Stimulated activated CD8-positive, alpha-beta memory T cell treated with anti-CD3 and anti-CD28 coated beads, Interleukin-7, amount 100 ng/mL, for 24 hours (primary cell): ENCODE results near the gene MUS81.
"Not testable (repeated sequence)": the region's sequence is repeated elsewhere in the genome, so short reads cannot be mapped to it uniquely, and the experiment has no call there.

Source experiments
- DNase-seq: peaks from one replicate; pipeline ENCODE4 v3.0.0-alpha.2; 2020; ENCODE audit warnings: low read depth

The MUS81 gene

GRCh38 chr11:65873318-65874156 is 13.3 kb downstream of the MUS81 start:
- DNase-seq, result peak; percentile 95

- DNase-seq, result no peak
These were observed 19.4 kb downstream of the MUS81 start, which contains the start of gene CTSW for GRCh38 chr11:65879617-65880016. Gene CTSW, plus strand, starts transcription at chr11:65879837. Its CDS starts 18 bp downstream, at chr11:65879855.

GRCh38 chr11:65880027-65880426 is 19.8 kb downstream of the MUS81 start:
- DNase-seq, result no peak

GRCh38 chr11:65880844-65881421 is 20.7 kb downstream of the MUS81 start:
- DNase-seq, result no peak

GRCh38 chr11:65882120-65883057 is 22.2 kb downstream of the MUS81 start:
- DNase-seq, result no peak

- DNase-seq, result no peak
These were observed 23.0 kb downstream of the MUS81 start for GRCh38 chr11:65883058-65883761.

GRCh38 chr11:65883786-65884715 is 23.8 kb downstream of the MUS81 start:
- DNase-seq, result no peak

GRCh38 chr11:65884716-65885092 is 24.5 kb downstream of the MUS81 start:
- peak; percentile 60 for DNase-seq

GRCh38 chr11:65885231-65885630 is 25.0 kb downstream of the MUS81 start:
- no peak for DNase-seq

GRCh38 chr11:65885808-65886536 is 25.7 kb downstream of the MUS81 start:
- DNase-seq, result no peak

- no peak for DNase-seq
These were observed 26.8 kb downstream of the MUS81 start for GRCh38 chr11:65886826-65887722.

- no peak for DNase-seq
These were observed 27.5 kb downstream of the MUS81 start for GRCh38 chr11:65887723-65888162.

- DNase-seq, result peak; percentile 90
These were observed 28.1 kb downstream of the MUS81 start, which contains the start of gene FIBP for GRCh38 chr11:65888163-65888814. Gene FIBP, minus strand, starts transcription at chr11:65888471. Its CDS starts 53 bp downstream, at chr11:65888418.

- peak; percentile 97 for DNase-seq
These were observed 30.3 kb downstream of the MUS81 start, which contains the start of gene CCDC85B for GRCh38 chr11:65890324-65891218. Gene CCDC85B, plus strand, starts transcription at chr11:65890673. Its CDS starts 111 bp downstream, at chr11:65890784.

GRCh38 chr11:65891219-65892136 is 31.2 kb downstream of the MUS81 start:
- DNase-seq, result no peak

GRCh38 chr11:65892137-65892540 is 31.9 kb downstream of the MUS81 start:
- DNase-seq, result not testable (repeated sequence)
